Left renal cortex interstitium (tissue), 4 donors: ENCODE data around the gene PLPP6. TPM values are rescaled to one million over a fixed set of nuclear protein-coding genes. Genes with fewer than 3 reads are reported as not detected.

Experiments
- DNase-seq, 4 donors: peaks; one replicate each; pipeline ENCODE4 v3.0.0-alpha.2; 2013; ENCODE audit warnings: low read depth in 4 of 4, low spot score in 2 of 4, missing footprints in 1 of 4
- polyA plus RNA-seq, 4 donors: library from polyadenylated mRNA; unstranded; fragments of 120-200 nt; gene quantifications; one replicate each; pipeline ENCODE4 v1.2.1, GENCODE V29; 2013; ENCODE audit not compliant: insufficient read length in 4 of 4

Gene PLPP6
- polyA plus RNA-seq, 4 donors = 14.7 to 17.9 (median 16.6) TPM

- no peak for DNase-seq
Observed at GRCh38 chr9:4690144-4690543, 28.1 kb downstream of the PLPP6 start.

- DNase-seq = no peak
Observed at GRCh38 chr9:4691795-4692194, 29.7 kb downstream of the PLPP6 start.

DNA sequence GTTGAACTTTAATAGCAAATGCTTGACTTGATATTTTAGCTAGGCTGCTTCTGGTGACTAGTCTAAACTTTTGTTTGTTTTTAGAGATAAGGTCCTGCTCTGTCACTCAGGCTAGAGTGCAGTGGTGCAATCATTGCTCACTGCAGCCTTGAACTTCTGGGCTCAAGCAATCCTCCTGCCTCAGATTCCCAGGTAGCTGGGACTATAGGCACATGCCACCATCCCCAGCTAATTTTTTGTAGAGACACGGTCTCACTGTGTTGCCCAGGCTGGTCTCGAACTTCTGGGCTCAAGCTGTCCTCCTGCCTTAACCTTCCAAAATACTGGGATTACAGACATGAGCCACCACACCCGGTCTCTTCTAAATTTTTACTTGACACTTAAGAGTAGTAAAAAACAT lies 38.0 kb downstream of the PLPP6 start:
- DNase-seq = no peak

- no peak for DNase-seq
Observed at GRCh38 chr9:4700932-4701331, 38.8 kb downstream of the PLPP6 start.

DNA sequence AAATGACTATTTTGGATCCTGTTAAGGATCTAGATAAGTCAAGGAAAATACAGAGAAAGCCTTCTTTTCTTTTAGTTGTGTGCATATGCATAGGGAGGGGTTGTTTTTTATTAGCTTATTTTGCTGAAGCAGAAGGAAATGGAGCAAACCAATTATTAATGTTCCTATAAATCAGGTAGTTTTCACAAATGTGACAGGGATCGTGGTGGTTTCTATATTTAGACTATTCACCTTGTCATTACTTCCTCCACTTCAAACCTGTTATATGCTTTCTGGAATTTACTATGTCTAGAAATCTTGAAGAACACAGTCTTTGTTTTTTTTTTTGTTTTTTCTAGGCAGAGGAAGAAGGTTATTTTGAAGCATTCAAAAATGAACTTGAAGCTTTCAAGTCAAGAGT lies 39.4 kb downstream of the PLPP6 start:
- DNase-seq = no peak

GRCh38 chr9:4704129-4704528 lies 42.0 kb downstream of the PLPP6 start:
- DNase-seq = no peak

GRCh38 chr9:4706021-4706420 lies 43.9 kb downstream of the PLPP6 start:
- no peak for DNase-seq

GRCh38 chr9:4706971-4707622 lies 45.0 kb downstream of the PLPP6 start:
- no peak for DNase-seq

GRCh38 chr9:4709380-4709779 lies 47.3 kb downstream of the PLPP6 start:
- DNase-seq = no peak

DNA sequence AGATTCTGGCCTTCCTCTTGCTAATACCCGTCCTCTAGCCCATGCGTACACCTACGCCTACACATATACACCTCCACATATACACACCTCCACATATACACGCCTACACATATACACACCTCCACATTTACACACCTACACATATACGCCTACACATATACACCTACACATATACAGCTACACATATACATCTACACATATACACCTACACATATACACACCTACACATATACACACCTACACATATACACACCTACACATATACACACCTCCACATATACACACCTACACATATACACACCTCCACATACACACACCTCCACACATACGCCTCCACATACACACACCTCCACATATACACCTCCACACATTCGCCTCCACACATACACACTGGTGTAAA lies 51.8 kb downstream of the PLPP6 start:
- DNase-seq = no peak

- DNase-seq = no peak
Observed at GRCh38 chr9:4714266-4715016, 52.3 kb downstream of the PLPP6 start.

Other genes starting within 250 kb of the PLPP6 start
- 10 to 100 TPM; 18.8 to 22.7 (median 21.5) TPM for gene SLC1A1, start 171.8 kb upstream of the PLPP6 start, polyA plus RNA-seq
- 1 to 10 TPM; 2.1 to 6.6 (median 4.3) TPM for gene SPATA6L, start 4.2 kb downstream of the PLPP6 start, polyA plus RNA-seq
- 10 to 100 TPM; 18.9 to 22.0 (median 20.8) TPM for gene CDC37L1, start 17.3 kb downstream of the PLPP6 start, polyA plus RNA-seq
- gene AK3, start 78.9 kb downstream of the PLPP6 start, polyA plus RNA-seq = 100 to 1,000 TPM in 2 of 4 donors, 10 to 100 TPM in 2; 91.7 to 125 (median 101) TPM
- 10 to 100 TPM; 17.3 to 20.0 (median 18.4) TPM for gene RCL1, start 130.7 kb downstream of the PLPP6 start, polyA plus RNA-seq